HUES64 (cell line): ENCODE results near the gene USP6NL.
"Not testable (repeated sequence)": the region's sequence is repeated elsewhere in the genome, so short reads cannot be mapped to it uniquely, and the experiment has no call there.

Experiments used
- H3K27ac ChIP-seq: 2 replicates; pipeline ENCODE4 v1.7.0; 2013; ENCODE audit warnings: low read depth, low read length, inconsistent platforms
- H3K27me3 ChIP-seq: 2 replicates; pipeline ENCODE4 v1.6.1; 2013; ENCODE audit warnings: mild to moderate bottlenecking, low read length; ENCODE audit not compliant: insufficient read depth
- H3K36me3 ChIP-seq: 2 replicates; pipeline ENCODE4 v1.6.1; 2013; ENCODE audit warnings: mild to moderate bottlenecking, low read length; ENCODE audit not compliant: insufficient read depth
- H3K4me1 ChIP-seq: 2 replicates; pipeline ENCODE4 v1.6.1; 2013; ENCODE audit warnings: mild to moderate bottlenecking, low read length, moderate library complexity; ENCODE audit not compliant: insufficient read depth
- H3K4me3 ChIP-seq: 2 replicates; pipeline ENCODE4 v1.5.1; 2013; ENCODE audit warnings: mild to moderate bottlenecking, low read length, moderate library complexity
- H3K9ac ChIP-seq: 2 replicates; pipeline ENCODE4 v1.6.1; 2013; ENCODE audit warnings: mild to moderate bottlenecking, low read depth, low read length
- H3K9me3 ChIP-seq: 2 replicates; pipeline ENCODE4 v1.6.1; 2013; ENCODE audit warnings: low read depth, low read length; ENCODE audit not compliant: insufficient read depth
- WGBS: fragments of 150-250, 120-280 bp; methylation state at CpG from one replicate; pipeline ENCODE4 v1.1.7; 2013; ENCODE audit warnings: missing lambda C conversion rate; 5-methylcytosine and 5-hydroxymethylcytosine counted together

The USP6NL gene

DNA sequence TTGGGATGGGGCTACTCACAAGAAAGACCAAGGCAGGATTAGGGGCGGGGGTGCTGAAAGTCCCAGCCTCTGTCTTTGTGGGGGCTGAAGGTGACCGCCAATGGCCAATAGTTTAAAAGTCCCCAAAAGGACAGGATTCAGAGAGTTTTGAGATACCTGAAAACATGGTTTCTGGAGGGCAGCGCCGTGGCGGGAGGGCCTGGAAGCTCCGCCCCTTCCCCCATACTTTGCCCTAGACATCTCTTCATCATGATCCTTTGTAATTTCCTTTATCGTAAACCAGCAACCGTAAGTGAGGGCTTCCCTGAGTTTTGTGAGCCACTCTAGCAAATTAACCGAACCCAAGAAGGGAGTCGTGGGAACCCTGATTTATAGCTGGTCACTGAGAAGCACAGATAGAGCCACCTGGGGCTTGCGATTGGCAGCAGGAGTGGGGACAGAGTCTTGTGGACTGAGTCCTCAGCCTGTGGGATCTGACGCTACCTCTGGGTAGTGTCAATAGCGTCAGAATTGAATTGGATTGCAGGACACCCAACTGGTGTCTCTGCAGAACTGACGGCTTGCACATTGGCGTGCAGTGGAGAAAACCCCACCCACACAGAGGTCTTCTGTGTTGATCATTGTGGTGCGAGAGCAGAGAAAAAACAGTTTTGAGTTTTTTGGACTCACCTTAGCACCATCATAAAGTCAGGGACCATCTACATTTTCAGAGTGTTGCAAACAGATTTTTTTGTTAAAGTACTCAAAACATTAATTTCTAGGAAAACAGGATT lies 169.3 kb downstream of the USP6NL start:
- H3K27ac ChIP-seq, result no peak overlapping the region
- peaks cover 17% of the 10 kb centered on the region for H3K4me1 ChIP-seq
- 93% methylated on average over 16 of the region's 16 CpGs for WGBS
- no peaks in the 10 kb centered on the region for H3K36me3 ChIP-seq
- no peak overlapping the region for H3K9ac ChIP-seq
- no peaks in the 10 kb centered on the region for H3K27me3 ChIP-seq
- H3K4me3 ChIP-seq, result no peak overlapping the region
- no peaks in the 10 kb centered on the region for H3K9me3 ChIP-seq

DNA sequence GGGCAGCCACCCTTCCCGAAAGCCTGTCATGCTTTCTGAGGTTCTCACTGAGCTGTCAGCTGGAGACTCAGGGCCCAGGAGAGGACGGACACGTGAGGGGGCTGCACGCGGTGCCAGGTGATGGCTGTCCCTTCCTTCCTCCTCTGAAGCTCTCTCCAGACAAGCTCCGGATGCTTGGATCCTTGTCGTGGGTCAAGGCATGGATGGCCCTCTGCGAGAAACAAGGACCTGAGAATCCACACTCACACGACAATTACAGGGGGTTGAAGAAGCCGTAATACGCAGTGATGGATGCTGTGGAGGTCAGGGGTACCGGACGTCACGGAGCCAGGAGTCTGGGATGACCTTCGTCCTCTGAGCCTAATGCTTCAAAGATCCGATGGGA lies 170.3 kb downstream of the USP6NL start:
- H3K27ac ChIP-seq, result no peak overlapping the region
- H3K4me1 ChIP-seq, result peaks cover 23% of the 10 kb centered on the region
- H3K36me3 ChIP-seq, result no peaks in the 10 kb centered on the region
- WGBS, result 91% methylated on average over 16 of the region's 16 CpGs
- H3K4me3 ChIP-seq, result no peak overlapping the region
- no peaks in the 10 kb centered on the region for H3K27me3 ChIP-seq
- H3K9me3 ChIP-seq, result no peaks in the 10 kb centered on the region
- no peak overlapping the region for H3K9ac ChIP-seq

DNA sequence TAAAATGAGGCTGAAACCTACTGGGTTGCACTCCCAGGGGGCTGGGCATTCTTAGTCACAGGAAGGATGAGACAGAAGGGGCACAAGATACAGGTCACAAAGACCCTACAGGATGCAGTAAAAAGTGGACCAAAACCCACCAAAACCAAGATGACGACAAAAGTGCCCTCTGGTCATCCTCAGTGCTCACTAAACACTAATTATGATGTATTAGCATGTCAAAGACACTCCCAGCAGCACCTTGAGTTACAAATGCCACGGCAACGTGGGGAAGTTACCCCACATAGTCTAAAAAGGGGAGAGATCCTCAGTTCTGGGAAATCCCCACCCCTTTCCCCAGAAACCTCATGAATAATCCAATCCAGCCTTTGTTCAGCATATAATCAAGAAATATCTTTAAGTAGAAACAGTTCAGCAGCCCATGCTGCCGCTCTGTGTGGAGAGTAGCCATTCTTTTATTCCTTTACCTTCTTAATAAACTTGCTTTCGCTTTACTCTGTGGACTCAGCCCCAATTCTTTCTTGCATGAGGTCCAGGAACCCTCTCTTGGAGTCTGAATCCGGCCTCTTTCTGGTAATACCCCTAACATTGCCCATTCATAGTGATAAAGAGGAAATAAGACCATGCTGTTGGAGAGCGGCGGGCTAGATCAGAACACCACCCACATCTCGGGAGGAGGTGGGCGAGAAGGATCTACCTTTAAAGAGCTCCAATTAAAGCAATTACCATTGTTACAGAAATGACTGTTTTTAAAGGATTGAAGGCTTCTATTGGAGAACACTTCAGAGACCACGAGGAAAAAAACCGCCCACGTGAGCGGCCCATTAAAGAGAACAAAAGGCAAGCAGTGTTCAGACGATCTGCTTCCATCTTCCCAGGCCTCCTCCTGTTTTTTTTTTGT lies 170.9 kb downstream of the USP6NL start:
- Histone ChIP-seq H3K9ac (no peak overlapping the region), H3K4me3 (no peak overlapping the region), H3K4me1 (peaks cover 30% of the 10 kb centered on the region), H3K27ac (no peak overlapping the region), H3K9me3 (no peaks in the 10 kb centered on the region), H3K27me3 (no peaks in the 10 kb centered on the region), H3K36me3 (no peaks in the 10 kb centered on the region)
- 61% methylated on average over 11 of the region's 15 CpGs for WGBS

DNA sequence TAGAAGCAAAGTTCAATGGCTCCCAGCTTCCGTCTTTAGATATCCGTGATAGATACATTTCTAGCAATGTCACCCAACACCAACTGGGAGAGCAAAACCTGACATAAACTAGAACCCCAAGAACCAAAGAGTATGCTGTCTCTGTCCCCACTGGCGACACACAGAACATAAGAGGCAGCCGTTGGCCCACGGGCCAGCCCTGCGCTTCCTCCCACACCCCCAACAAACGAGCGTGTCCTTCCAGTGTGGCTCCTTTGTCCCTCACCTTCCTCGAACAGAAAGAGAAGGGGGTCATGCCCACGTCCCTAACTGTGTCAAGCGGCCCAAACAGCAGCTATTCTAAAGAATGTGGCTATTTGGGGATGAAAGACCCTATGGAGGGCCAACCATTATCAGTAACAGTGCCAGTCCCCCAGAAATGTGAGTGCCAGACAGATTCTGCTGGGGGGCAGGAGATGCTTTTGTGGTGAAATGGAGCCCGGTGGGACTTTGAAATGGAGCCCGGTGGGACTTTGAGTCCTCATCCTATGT lies 171.9 kb downstream of the USP6NL start:
- peaks cover 39% of the 10 kb centered on the region for H3K4me1 ChIP-seq
- WGBS, result 96% methylated on average over 13 of the region's 13 CpGs
- H3K9me3 ChIP-seq, result no peaks in the 10 kb centered on the region
- H3K27me3 ChIP-seq, result no peaks in the 10 kb centered on the region
- H3K4me3 ChIP-seq, result no peak overlapping the region
- H3K9ac ChIP-seq, result no peak overlapping the region
- no peaks in the 10 kb centered on the region for H3K36me3 ChIP-seq
- no peak overlapping the region for H3K27ac ChIP-seq

DNA sequence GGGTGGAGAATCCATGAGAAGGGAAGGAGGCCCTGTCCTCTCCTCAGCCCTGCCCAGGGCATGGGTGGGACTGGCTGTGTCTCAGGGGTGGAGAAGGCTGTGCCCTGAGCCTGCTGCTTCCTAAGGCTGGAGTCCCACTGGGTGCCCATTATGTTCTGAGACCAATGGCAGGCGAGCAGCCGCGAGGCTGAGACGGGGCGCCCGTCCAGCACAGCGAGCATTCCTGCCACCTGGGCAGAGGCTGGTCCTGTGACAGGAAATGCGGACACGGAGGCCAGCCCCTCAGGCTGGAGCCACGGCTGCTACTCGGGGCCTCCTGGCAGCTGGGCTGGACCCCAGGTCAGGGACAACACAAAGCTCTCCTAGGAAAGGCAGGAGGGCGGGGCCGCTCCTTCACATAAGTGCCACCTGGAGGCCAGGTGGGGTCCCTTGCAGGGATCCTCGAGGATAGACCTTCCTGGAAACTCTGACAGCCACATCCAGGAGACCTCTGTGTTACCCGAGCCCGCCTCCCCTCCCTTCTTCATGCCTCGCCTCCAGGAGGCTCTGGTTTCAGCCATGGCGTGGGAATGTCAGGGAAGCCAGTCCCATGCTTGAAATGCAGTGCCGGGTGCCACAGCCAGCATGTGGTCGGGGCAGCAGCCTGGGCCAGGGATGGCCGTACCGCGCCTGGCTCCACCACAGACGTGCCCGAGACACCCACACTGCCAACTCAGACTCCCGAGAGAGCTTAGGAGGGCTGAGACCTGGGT lies 173.9 kb downstream of the USP6NL start:
- Histone ChIP-seq H3K4me1 (peaks cover 41% of the 10 kb centered on the region), H3K9me3 (no peaks in the 10 kb centered on the region), H3K36me3 (no peaks in the 10 kb centered on the region), H3K4me3 (no peak overlapping the region), H3K27ac (no peak overlapping the region), H3K9ac (no peak overlapping the region), H3K27me3 (no peaks in the 10 kb centered on the region)
- 78% methylated on average over 26 of the region's 26 CpGs for WGBS

DNA sequence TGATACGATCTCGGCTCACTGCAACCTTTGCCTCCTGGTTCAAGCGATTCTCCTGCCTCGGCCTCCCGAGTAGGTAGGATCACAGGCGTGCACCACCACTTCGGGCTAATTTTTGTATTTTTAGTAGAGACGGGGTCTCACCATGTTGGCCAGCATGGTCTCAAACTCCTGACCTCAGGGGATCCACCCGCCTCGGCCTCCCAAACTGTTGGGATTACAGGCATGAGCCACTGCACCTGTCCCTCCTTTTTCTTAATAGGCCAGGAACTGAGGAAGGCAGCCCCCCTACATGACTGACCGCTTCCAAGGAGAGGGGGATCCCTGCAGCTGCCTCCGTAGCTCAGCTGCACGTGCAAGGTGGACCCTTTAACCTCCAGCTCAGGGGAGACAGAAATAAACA lies 175.0 kb downstream of the USP6NL start:
- H3K9ac ChIP-seq, H3K36me3 ChIP-seq, H3K27me3 ChIP-seq, H3K9me3 ChIP-seq, H3K4me3 ChIP-seq, H3K27ac ChIP-seq: not testable (repeated sequence)
- peaks cover 41% of the 10 kb centered on the region for H3K4me1 ChIP-seq
- 94% methylated on average over 13 of the region's 13 CpGs for WGBS

DNA sequence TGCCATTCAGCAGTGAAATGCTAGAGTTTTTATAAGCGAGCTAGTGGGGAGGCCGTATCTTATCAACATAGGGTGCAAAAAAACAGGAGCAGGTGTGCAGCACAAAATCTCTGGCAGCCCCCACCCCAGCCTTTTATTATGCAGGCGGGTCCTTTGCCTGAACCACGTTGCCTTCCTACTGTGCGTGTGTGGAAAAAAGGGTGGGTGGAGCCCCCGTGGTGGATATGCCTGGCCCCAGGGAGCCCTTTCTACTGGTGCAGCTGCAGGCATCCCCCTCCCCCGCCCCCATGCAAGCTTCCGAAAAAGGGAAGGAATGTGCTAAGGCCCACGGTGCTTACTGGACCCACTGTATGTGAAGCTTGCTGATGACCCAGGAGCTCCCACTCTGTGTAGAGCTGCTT lies 175.9 kb downstream of the USP6NL start:
- no peaks in the 10 kb centered on the region for H3K9me3 ChIP-seq
- peaks cover 41% of the 10 kb centered on the region for H3K4me1 ChIP-seq
- H3K27me3 ChIP-seq, result no peaks in the 10 kb centered on the region
- WGBS, result 34% methylated on average over 9 of the region's 9 CpGs
- no peaks in the 10 kb centered on the region for H3K36me3 ChIP-seq
- no peak overlapping the region for H3K4me3 ChIP-seq
- peak overlapping the region; percentile 70; the same call in 1 of the 2 replicates for H3K27ac ChIP-seq
- no peak overlapping the region for H3K9ac ChIP-seq

DNA sequence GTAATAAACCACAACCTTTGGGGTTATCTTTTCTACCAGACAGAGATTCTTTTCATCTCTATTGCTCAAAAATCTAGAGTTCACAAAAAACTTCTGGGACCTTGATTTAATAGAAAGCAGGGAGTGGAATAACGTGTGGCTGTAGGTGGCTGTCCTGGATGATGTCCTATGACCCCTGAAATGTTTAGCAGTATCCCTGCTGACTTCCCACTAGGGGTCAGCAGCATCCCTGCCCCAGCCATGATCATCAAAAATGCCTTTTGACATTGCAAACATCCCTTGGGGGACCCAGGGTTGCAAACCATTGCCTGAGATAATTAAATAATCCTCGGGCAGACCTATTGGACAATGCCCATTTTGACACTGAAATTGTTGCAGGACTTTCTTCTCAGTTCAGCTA lies 177.1 kb downstream of the USP6NL start:
- no peaks in the 10 kb centered on the region for H3K27me3 ChIP-seq
- 61% methylated on average over 2 of the region's 2 CpGs for WGBS

DNA sequence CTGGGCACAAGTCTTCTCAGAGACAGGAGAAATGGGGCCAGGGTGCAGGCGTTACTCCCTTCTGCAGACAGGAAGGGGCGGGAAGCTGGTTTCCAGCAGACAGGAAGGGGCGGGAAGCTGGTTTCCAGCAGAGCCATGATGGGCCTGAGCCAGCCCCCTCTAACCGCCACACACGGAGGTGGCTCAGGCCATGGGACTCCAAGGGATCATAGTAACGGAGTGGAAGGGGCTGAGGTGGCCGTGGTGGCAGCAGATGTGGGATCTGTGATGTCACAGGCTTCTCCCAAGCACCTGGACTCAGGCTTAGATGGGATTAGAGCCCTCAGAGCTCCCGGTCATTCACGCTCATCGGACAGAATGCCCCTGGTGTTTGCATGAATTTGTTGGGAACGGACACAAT lies 177.8 kb downstream of the USP6NL start:
- no peak overlapping the region for H3K27ac ChIP-seq
- no peaks in the 10 kb centered on the region for H3K27me3 ChIP-seq
- H3K9ac ChIP-seq, result no peak overlapping the region
- no peaks in the 10 kb centered on the region for H3K36me3 ChIP-seq
- H3K9me3 ChIP-seq, result no peaks in the 10 kb centered on the region
- H3K4me3 ChIP-seq, result no peak overlapping the region
- 94% methylated on average over 11 of the region's 11 CpGs for WGBS
- H3K4me1 ChIP-seq, result peaks cover 35% of the 10 kb centered on the region

More for the DNA sequence above, 177.1 kb downstream of the USP6NL start:
- no peak overlapping the region for H3K4me3 ChIP-seq
- no peaks in the 10 kb centered on the region for H3K9me3 ChIP-seq
- H3K4me1 ChIP-seq, result peaks cover 35% of the 10 kb centered on the region
- no peak overlapping the region for H3K27ac ChIP-seq
- H3K9ac ChIP-seq, result no peak overlapping the region
- no peaks in the 10 kb centered on the region for H3K36me3 ChIP-seq

DNA sequence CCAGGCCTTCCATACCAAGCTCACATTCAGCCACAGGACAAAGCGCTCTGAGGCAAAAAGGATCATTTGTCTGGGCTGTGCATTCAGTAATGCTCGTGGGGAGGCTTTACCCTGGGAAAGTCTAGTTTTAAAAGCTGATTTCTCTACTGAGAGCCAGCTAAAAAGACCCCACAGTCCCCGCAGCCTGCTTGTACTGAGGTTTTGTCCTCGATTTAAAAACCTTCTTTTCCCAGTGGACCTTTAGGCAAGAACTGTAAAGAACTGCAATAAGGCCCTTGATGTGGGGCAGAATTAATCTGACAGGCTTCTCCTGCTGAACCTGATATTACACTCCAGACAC lies 180.3 kb downstream of the USP6NL start:
- Histone ChIP-seq H3K4me3 (no peak overlapping the region), H3K9me3 (no peaks in the 10 kb centered on the region), H3K4me1 (peaks cover 25% of the 10 kb centered on the region), H3K27ac (no peak overlapping the region), H3K36me3 (no peaks in the 10 kb centered on the region), H3K9ac (no peak overlapping the region), H3K27me3 (no peaks in the 10 kb centered on the region)
- 93% methylated on average over 4 of the region's 4 CpGs for WGBS
